Fibroblast of pulmonary artery (primary cell): Measurements from ENCODE around the gene USP30.

Experiments used
- DNase-seq: peaks from one replicate; pipeline ENCODE4 v3.0.0-alpha.2; 2010; ENCODE audit warnings: low read depth
- H3K4me3 ChIP-seq: replicated peaks from 2 replicates; pipeline ENCODE4 v1.5.1; 2011; ENCODE audit warnings: low read depth, mild to moderate bottlenecking, control low read depth, low read length, moderate library complexity
- CTCF ChIP-seq: IDR thresholded peaks from 2 replicates; pipeline ENCODE4 v1.5.1; 2011; ENCODE audit warnings: mild to moderate bottlenecking, control low read depth, low read length, inconsistent platforms; ENCODE audit errors: missing control alignments

Gene USP30

GRCh38 chr12:109102491-109102890, 50.1 kb downstream of the USP30 start:
- no peak for DNase-seq
- no peak overlapping the region for H3K4me3 ChIP-seq
- TF ChIP-seq CTCF = no peak

GRCh38 chr12:109105176-109105575, 52.8 kb downstream of the USP30 start:
- TF ChIP-seq CTCF = no peak
- no peak for DNase-seq
- H3K4me3 ChIP-seq = no peak overlapping the region

GRCh38 chr12:109109746-109110350, 57.5 kb downstream of the USP30 start:
- DNase-seq = no peak
- TF ChIP-seq CTCF = no peak
- no peak overlapping the region for H3K4me3 ChIP-seq

GRCh38 chr12:109110988-109111495, 58.7 kb downstream of the USP30 start:
- DNase-seq = peak; percentile 86
- H3K4me3 ChIP-seq = peak overlapping the region; percentile 60
- TF ChIP-seq CTCF = no peak

- H3K4me3 ChIP-seq = no peak overlapping the region
- TF ChIP-seq CTCF = no peak
- DNase-seq = no peak
These were observed 60.5 kb downstream of the USP30 start for GRCh38 chr12:109112720-109113465.

- TF ChIP-seq CTCF = no peak
- no peak overlapping the region for H3K4me3 ChIP-seq
- peak; percentile 21 for DNase-seq
These were observed 61.4 kb downstream of the USP30 start for GRCh38 chr12:109113661-109114321.
